HepG2 (cell line): Measurements from ENCODE around the gene PDPK1. TPM values are rescaled to one million over a fixed set of nuclear protein-coding genes. Genes with fewer than 3 reads are reported as not detected.

Source experiments
- BRD4 ChIP-seq: sonication (generic); formaldehyde crosslinking; IDR thresholded peaks from 2 replicates; pipeline ENCODE4 v1.4.0; 2020; ENCODE audit warnings: missing genetic modification reagents
- CC2D1A ChIP-seq: sonication (generic); formaldehyde crosslinking; IDR thresholded peaks from 2 replicates; pipeline ENCODE4 v1.8.1; 2023; ENCODE audit warnings: mild to moderate bottlenecking, missing genetic modification reagents
- HNRNPK ChIP-seq: fragments of 200-400 bp; formaldehyde crosslinking; IDR thresholded peaks from 2 replicates; pipeline ENCODE4 v1.6.1; 2018; ENCODE audit warnings: low read length, low read depth, moderate library complexity, mild to moderate bottlenecking; ENCODE audit not compliant: poor library complexity, severe bottlenecking
- MTF1 ChIP-seq: sonication (generic); formaldehyde crosslinking; IDR thresholded peaks from 2 replicates; pipeline ENCODE4 v1.5.0; 2020; ENCODE audit warnings: missing genetic modification reagents
- NR2F1 ChIP-seq, 2 experiments: fragments of 450-650 bp in 1 of 2; formaldehyde crosslinking in 1 of 2; IDR thresholded peaks; 2 replicates each; pipeline versions ENCODE4 v1.5.0 to v1.6.1; 2016 to 2020; ENCODE audit warnings: mild to moderate bottlenecking in 1 of 2, missing compliant biosample characterization in 1 of 2, missing genetic modification reagents in 1 of 2, moderate library complexity in 1 of 2
- PHB2 ChIP-seq: fragments of 450-650 bp; IDR thresholded peaks from 2 replicates; pipeline ENCODE4 v1.6.1; 2018; ENCODE audit not compliant: partially characterized antibody
- PTBP1 ChIP-seq: fragments of 200-400 bp; formaldehyde crosslinking; IDR thresholded peaks from 2 replicates; pipeline ENCODE4 v1.6.1; 2018; ENCODE audit warnings: low read length, low read depth; ENCODE audit not compliant: poor library complexity, severe bottlenecking
- RAD21 ChIP-seq: fragments of 450-650 bp; formaldehyde crosslinking; IDR thresholded peaks from 2 replicates; pipeline ENCODE4 v1.5.0; 2020; ENCODE audit warnings: mild to moderate bottlenecking
- RFXANK ChIP-seq: IDR thresholded peaks from 2 replicates; pipeline ENCODE4 v1.6.1; 2016
- SAFB2 ChIP-seq: sonication (generic); formaldehyde crosslinking; IDR thresholded peaks from 2 replicates; pipeline ENCODE4 v1.5.1; 2020; ENCODE audit warnings: missing genetic modification reagents, low read depth, mild to moderate bottlenecking, borderline replicate concordance
- STAT5B ChIP-seq: sonication (generic); formaldehyde crosslinking; IDR thresholded peaks from 2 replicates; pipeline ENCODE4 v1.4.0; 2020; ENCODE audit warnings: missing genetic modification reagents
- TCF12 ChIP-seq, 2 experiments: fragments of 450-650 bp in 1 of 2; sonication (generic) in 1 of 2; formaldehyde crosslinking in 1 of 2; IDR thresholded peaks; 2 replicates each; pipeline versions ENCODE4 v1.6.1 to v1.8.0; 2017 to 2022; ENCODE audit warnings: antibody characterized with exemption in 1 of 2, mild to moderate bottlenecking in 1 of 2, missing genetic modification reagents in 1 of 2, moderate library complexity in 1 of 2
- ZBTB7A ChIP-seq: sonication (generic); formaldehyde crosslinking; IDR thresholded peaks from 2 replicates; pipeline ENCODE4 v1.8.0; 2022; ENCODE audit warnings: mild to moderate bottlenecking, missing genetic modification reagents
- ZNF451 ChIP-seq: sonication (generic); formaldehyde crosslinking; IDR thresholded peaks from 2 replicates; pipeline ENCODE4 v1.5.0; 2020; ENCODE audit warnings: mild to moderate bottlenecking, missing genetic modification reagents
- ZNF510 ChIP-seq: sonication (generic); formaldehyde crosslinking; IDR thresholded peaks from 2 replicates; pipeline ENCODE4 v1.4.0; 2020; ENCODE audit warnings: low read depth, mild to moderate bottlenecking, missing genetic modification reagents
- ZNF768 ChIP-seq: sonication (generic); formaldehyde crosslinking; IDR thresholded peaks from 2 replicates; pipeline ENCODE4 v1.4.0; 2020; ENCODE audit warnings: missing genetic modification reagents
- ZNF83 ChIP-seq: sonication (generic); formaldehyde crosslinking; IDR thresholded peaks from 2 replicates; pipeline ENCODE4 v1.4.0; 2020; ENCODE audit warnings: missing genetic modification reagents, mild to moderate bottlenecking, borderline replicate concordance
- polyA plus RNA-seq, 8 experiments: library from polyadenylated mRNA; depleted of rRNA in 3 of 8; stranded (reverse) in 7 of 8; unstranded in 1 of 8; fragments of >200 nt; fragmentation: Illumina TruSeq in 4 of 8; extraction: Trizol in 4 of 8; gene quantifications; 2 replicates each; pipeline versions ENCODE4 v1.2.1 to v1.2.3, GENCODE V29; 2011 to 2016; ENCODE audit warnings: low read depth in 4 of 8, missing spikeins in 1 of 8, mixed read lengths in 1 of 8; ENCODE audit not compliant: insufficient read depth in 1 of 8
- total RNA-seq, 5 experiments: library from RNA; depleted of rRNA; stranded (reverse); fragments of >200 nt; fragmentation: Illumina TruSeq; extraction: Trizol; gene quantifications; 2 replicates each; pipeline ENCODE4 v1.2.3, GENCODE V29; 2016; ENCODE audit warnings: low read depth in 1 of 5
- TF ChIP-seq, protein P1 (sequence below): sonication (generic); formaldehyde crosslinking; conservative IDR thresholded peaks from 2 replicates; pipeline ENCODE4 v1.4.0; 2020; ENCODE audit warnings: mild to moderate bottlenecking, missing genetic modification reagents, moderate library complexity
- TF ChIP-seq, protein P2 (sequence below): sonication (generic); formaldehyde crosslinking; IDR thresholded peaks from 2 replicates; pipeline ENCODE4 v1.5.0; 2020; ENCODE audit warnings: mild to moderate bottlenecking, missing genetic modification reagents
- TF ChIP-seq, protein P3 (sequence below): IDR thresholded peaks from 2 replicates; pipeline ENCODE4 v1.6.1; 2018; ENCODE audit warnings: missing genetic modification reagents, mild to moderate bottlenecking, missing compliant biosample characterization

PDPK1 gene
- total and polyA plus RNA-seq, 2 of the 13 experiments (the other 11 are each of a cell fraction or from before 2014, with no cell fraction given): 59.6 to 129 TPM

DNA sequence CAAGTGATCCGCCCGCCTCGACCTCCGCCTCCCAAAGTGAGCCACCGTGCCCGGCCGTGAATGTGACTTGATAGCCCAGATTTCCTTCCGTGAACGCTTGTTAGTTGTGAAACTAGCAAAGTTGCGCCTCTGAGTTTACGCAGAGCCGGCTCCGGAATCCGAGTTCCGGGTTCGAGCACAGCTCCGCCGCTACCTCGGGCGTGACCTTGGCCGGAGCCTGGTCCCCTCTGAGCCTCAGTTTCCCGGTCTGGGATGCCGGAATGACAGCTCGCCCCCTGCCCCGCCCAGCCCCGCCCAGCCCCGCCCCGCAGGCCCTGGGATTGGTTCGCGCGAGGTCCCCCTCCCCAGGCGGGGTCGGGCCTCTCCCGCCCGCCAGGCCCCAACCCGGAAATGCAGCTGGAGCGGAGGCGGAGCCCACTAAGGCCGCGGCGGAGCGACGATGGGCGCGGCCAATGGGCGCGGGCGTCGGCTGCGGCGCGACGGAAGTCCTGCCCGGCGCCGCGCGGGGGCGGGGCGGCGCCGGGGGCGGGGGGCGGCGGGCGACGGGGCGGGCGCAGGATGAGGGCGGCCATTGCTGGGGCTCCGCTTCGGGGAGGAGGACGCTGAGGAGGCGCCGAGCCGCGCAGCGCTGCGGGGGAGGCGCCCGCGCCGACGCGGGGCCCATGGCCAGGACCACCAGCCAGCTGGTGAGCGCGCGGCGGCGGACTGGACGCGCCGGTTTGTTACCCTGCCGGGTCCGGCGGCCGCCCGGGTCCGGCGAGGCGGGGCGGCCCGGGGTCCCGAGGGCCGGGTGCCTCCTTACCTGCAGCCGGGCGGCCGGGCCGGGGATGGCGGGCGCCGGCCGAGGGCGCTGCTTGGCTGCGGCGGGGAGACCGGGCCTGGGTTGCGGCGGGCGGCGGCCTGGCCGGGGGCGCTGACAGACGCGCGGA, at the start of gene PDPK1 (continued):
- TF ChIP-seq, protein P1, sequence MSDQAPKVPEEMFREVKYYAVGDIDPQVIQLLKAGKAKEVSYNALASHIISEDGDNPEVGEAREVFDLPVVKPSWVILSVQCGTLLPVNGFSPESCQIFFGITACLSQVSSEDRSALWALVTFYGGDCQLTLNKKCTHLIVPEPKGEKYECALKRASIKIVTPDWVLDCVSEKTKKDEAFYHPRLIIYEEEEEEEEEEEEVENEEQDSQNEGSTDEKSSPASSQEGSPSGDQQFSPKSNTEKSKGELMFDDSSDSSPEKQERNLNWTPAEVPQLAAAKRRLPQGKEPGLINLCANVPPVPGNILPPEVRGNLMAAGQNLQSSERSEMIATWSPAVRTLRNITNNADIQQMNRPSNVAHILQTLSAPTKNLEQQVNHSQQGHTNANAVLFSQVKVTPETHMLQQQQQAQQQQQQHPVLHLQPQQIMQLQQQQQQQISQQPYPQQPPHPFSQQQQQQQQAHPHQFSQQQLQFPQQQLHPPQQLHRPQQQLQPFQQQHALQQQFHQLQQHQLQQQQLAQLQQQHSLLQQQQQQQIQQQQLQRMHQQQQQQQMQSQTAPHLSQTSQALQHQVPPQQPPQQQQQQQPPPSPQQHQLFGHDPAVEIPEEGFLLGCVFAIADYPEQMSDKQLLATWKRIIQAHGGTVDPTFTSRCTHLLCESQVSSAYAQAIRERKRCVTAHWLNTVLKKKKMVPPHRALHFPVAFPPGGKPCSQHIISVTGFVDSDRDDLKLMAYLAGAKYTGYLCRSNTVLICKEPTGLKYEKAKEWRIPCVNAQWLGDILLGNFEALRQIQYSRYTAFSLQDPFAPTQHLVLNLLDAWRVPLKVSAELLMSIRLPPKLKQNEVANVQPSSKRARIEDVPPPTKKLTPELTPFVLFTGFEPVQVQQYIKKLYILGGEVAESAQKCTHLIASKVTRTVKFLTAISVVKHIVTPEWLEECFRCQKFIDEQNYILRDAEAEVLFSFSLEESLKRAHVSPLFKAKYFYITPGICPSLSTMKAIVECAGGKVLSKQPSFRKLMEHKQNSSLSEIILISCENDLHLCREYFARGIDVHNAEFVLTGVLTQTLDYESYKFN (CRISPR knock-in tag): 0 out of 2 replicates have a peak, but pooled peaks have one; percentile 14
- no peak for TF ChIP-seq ZNF768
- TF ChIP-seq, protein P2, sequence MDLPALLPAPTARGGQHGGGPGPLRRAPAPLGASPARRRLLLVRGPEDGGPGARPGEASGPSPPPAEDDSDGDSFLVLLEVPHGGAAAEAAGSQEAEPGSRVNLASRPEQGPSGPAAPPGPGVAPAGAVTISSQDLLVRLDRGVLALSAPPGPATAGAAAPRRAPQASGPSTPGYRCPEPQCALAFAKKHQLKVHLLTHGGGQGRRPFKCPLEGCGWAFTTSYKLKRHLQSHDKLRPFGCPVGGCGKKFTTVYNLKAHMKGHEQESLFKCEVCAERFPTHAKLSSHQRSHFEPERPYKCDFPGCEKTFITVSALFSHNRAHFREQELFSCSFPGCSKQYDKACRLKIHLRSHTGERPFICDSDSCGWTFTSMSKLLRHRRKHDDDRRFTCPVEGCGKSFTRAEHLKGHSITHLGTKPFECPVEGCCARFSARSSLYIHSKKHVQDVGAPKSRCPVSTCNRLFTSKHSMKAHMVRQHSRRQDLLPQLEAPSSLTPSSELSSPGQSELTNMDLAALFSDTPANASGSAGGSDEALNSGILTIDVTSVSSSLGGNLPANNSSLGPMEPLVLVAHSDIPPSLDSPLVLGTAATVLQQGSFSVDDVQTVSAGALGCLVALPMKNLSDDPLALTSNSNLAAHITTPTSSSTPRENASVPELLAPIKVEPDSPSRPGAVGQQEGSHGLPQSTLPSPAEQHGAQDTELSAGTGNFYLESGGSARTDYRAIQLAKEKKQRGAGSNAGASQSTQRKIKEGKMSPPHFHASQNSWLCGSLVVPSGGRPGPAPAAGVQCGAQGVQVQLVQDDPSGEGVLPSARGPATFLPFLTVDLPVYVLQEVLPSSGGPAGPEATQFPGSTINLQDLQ: no peak
- no peak for TF ChIP-seq BRD4 (CRISPR knock-in tag)
- TF ChIP-seq ZBTB7A (CRISPR knock-in tag): no peak
- no peak for TF ChIP-seq STAT5B
- no peak for TF ChIP-seq ZNF510 (CRISPR knock-in tag)
- no peak for TF ChIP-seq SAFB2 (CRISPR knock-in tag)
- TF ChIP-seq CC2D1A (CRISPR knock-in tag): no peak
- TF ChIP-seq ZNF451: no peak
- TF ChIP-seq, protein P3, sequence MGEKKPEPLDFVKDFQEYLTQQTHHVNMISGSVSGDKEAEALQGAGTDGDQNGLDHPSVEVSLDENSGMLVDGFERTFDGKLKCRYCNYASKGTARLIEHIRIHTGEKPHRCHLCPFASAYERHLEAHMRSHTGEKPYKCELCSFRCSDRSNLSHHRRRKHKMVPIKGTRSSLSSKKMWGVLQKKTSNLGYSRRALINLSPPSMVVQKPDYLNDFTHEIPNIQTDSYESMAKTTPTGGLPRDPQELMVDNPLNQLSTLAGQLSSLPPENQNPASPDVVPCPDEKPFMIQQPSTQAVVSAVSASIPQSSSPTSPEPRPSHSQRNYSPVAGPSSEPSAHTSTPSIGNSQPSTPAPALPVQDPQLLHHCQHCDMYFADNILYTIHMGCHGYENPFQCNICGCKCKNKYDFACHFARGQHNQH (CRISPR knock-in tag): 0 out of 2 replicates have a peak, but pooled peaks have one; percentile 37
- no peak for TF ChIP-seq RFXANK (CRISPR knock-in tag)
- no peak for TF ChIP-seq TCF12 (IDR thresholded peaks at IDR 0.05)
- no peak for TF ChIP-seq TCF12 (CRISPR knock-in tag; IDR thresholded peaks at IDR 0.05)
- TF ChIP-seq MTF1 (CRISPR knock-in tag): no peak
- no peak for TF ChIP-seq HNRNPK
- no peak for TF ChIP-seq NR2F1 (CRISPR knock-in tag; IDR thresholded peaks at IDR 0.05)
- TF ChIP-seq RAD21 (CRISPR knock-in tag): peak; percentile 44; the same call in 1 of the 2 replicates
- no peak for TF ChIP-seq PHB2
- TF ChIP-seq ZNF83: no peak
- no peak for TF ChIP-seq PTBP1
